ENCODE data around the gene TTC28.
A peak's percentile ranks its signal among the peaks of the same experiment; 100 is the strongest.
"Not testable (repeated sequence)": the region's sequence is repeated elsewhere in the genome, so short reads cannot be mapped to it uniquely, and the experiment has no call there.

The TTC28 gene

GRCh38 chr22:28112548-28113043 is 567.0 kb downstream of the TTC28 start:
- DNase-seq, result peak in 1 of 56 donors; percentile 11

GRCh38 chr22:28112190-28112544 is 567.5 kb downstream of the TTC28 start:
- DNase-seq, result no peak

- DNase-seq, result no peak
Measured at GRCh38 chr22:28111501-28112189, 568.0 kb downstream of the TTC28 start.

- no peak for DNase-seq
Measured at GRCh38 chr22:28108851-28109250, 570.8 kb downstream of the TTC28 start.

GRCh38 chr22:28106617-28107016 is 573.0 kb downstream of the TTC28 start:
- no peak for DNase-seq

- no peak for DNase-seq
Measured at GRCh38 chr22:28105988-28106387, 573.7 kb downstream of the TTC28 start.

GRCh38 chr22:28105413-28105812 is 574.2 kb downstream of the TTC28 start:
- no peak for DNase-seq

GRCh38 chr22:28103596-28103995 is 576.0 kb downstream of the TTC28 start:
- DNase-seq, result no peak

GRCh38 chr22:28102151-28102812 is 577.4 kb downstream of the TTC28 start:
- DNase-seq, result no peak

GRCh38 chr22:28097627-28098026 is 582.0 kb downstream of the TTC28 start:
- DNase-seq, result no peak

GRCh38 chr22:28096161-28096560 is 583.5 kb downstream of the TTC28 start:
- DNase-seq, result no peak

- DNase-seq, result no peak
Measured at GRCh38 chr22:28095316-28096095, 584.1 kb downstream of the TTC28 start.

GRCh38 chr22:28094771-28095170 is 584.9 kb downstream of the TTC28 start:
- no peak for DNase-seq

GRCh38 chr22:28093711-28094110 is 585.9 kb downstream of the TTC28 start:
- DNase-seq, result no peak

GRCh38 chr22:28091486-28091885 is 588.2 kb downstream of the TTC28 start:
- no peak for DNase-seq

- DNase-seq, result not testable (repeated sequence)
Measured at GRCh38 chr22:28089541-28089940, 590.1 kb downstream of the TTC28 start.

- DNase-seq, result no peak
Measured at GRCh38 chr22:28077166-28077565, 602.5 kb downstream of the TTC28 start.

- peak in 1 of 56 donors; percentile 9 for DNase-seq
Measured at GRCh38 chr22:28075358-28075981, 604.2 kb downstream of the TTC28 start.

GRCh38 chr22:28074526-28074925 is 605.1 kb downstream of the TTC28 start:
- DNase-seq, result no peak

GRCh38 chr22:28072066-28072465 is 607.6 kb downstream of the TTC28 start:
- no peak for DNase-seq

- DNase-seq, result no peak
Measured at GRCh38 chr22:28068826-28069225, 610.8 kb downstream of the TTC28 start.

- DNase-seq, result no peak
Measured at GRCh38 chr22:28064920-28065319, 614.7 kb downstream of the TTC28 start.
